ENCODE measurements around the gene POU2AF1.
"Not testable (repeated sequence)": the region's sequence is repeated elsewhere in the genome, so short reads cannot be mapped to it uniquely, and the experiment has no call there.

Gene POU2AF1

GRCh38 chr11:111339758-111340388, 39.2 kb downstream of the POU2AF1 start:
- DNase-seq, result no peak

GRCh38 chr11:111336582-111337256, 42.4 kb downstream of the POU2AF1 start:
- DNase-seq, result no peak

GRCh38 chr11:111336062-111336461, 43.0 kb downstream of the POU2AF1 start:
- no peak for DNase-seq

- no peak for DNase-seq
Measured at GRCh38 chr11:111335549-111335948, 43.5 kb downstream of the POU2AF1 start.

GRCh38 chr11:111334532-111335502, 44.3 kb downstream of the POU2AF1 start:
- no peak for DNase-seq

- DNase-seq, result no peak
Measured at GRCh38 chr11:111331711-111332479, 47.2 kb downstream of the POU2AF1 start.

GRCh38 chr11:111330234-111330893, 48.7 kb downstream of the POU2AF1 start:
- no peak for DNase-seq

- no peak for DNase-seq
Measured at GRCh38 chr11:111329306-111330204, 49.5 kb downstream of the POU2AF1 start.

- DNase-seq, result no peak
Measured at GRCh38 chr11:111327908-111328624, 51.0 kb downstream of the POU2AF1 start.

GRCh38 chr11:111326824-111327223, 52.3 kb downstream of the POU2AF1 start:
- DNase-seq, result no peak

GRCh38 chr11:111325259-111325658, 53.8 kb downstream of the POU2AF1 start:
- no peak for DNase-seq

- DNase-seq, result no peak
Measured at GRCh38 chr11:111324277-111324720, 54.8 kb downstream of the POU2AF1 start.

- no peak for DNase-seq
Measured at GRCh38 chr11:111322534-111322933, 56.5 kb downstream of the POU2AF1 start.

GRCh38 chr11:111320728-111321568, 58.1 kb downstream of the POU2AF1 start:
- no peak for DNase-seq

- DNase-seq, result not testable (repeated sequence)
Measured at GRCh38 chr11:111320199-111320598, 58.9 kb downstream of the POU2AF1 start.

GRCh38 chr11:111319296-111319695, 59.8 kb downstream of the POU2AF1 start:
- DNase-seq, result no peak

- DNase-seq, result no peak
Measured at GRCh38 chr11:111312076-111312475, 67.0 kb downstream of the POU2AF1 start.

GRCh38 chr11:111310723-111311122, 68.4 kb downstream of the POU2AF1 start:
- DNase-seq, result no peak

GRCh38 chr11:111310088-111310487, 69.0 kb downstream of the POU2AF1 start:
- no peak for DNase-seq

Data from SIG-M5 (cell line).